Posterior cingulate gyrus (tissue), 11 donors: ENCODE results near the gene KYAT1.

Experiments
- DNase-seq, 10 donors: peaks; one replicate each; pipeline versions ENCODE4 v3.0.0 to v3.0.0-alpha.2; 2020 to 2021; ENCODE audit warnings: mixed read lengths in 3 of 10
- intact Hi-C: fragments of 100-400 bp; cut with DNase I; formaldehyde crosslinking; loops from one replicate; pipeline ENCODE4 v1.15.1; 2023

Gene KYAT1

GRCh38 chr9:128910906-128911305, 29.2 kb upstream of the KYAT1 start:
- intact Hi-C loops: no loop called here
- no peak for DNase-seq

GRCh38 chr9:128909859-128910258, 28.1 kb upstream of the KYAT1 start:
- intact Hi-C loops: no loop called here
- DNase-seq: no peak

DNA sequence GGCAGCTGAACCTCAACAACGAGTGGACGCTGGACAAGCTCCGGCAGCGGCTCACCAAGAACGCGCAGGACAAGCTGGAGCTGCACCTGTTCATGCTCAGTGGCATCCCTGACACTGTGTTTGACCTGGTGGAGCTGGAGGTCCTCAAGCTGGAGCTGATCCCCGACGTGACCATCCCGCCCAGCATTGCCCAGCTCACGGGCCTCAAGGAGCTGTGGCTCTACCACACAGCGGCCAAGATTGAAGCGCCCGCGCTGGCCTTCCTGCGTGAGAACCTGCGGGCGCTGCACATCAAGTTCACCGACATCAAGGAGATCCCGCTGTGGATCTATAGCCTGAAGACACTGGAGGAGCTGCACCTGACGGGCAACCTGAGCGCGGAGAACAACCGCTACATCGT, 26.6 kb upstream of the KYAT1 start:
- no peak for DNase-seq
- intact Hi-C loops: no loop called here

DNA sequence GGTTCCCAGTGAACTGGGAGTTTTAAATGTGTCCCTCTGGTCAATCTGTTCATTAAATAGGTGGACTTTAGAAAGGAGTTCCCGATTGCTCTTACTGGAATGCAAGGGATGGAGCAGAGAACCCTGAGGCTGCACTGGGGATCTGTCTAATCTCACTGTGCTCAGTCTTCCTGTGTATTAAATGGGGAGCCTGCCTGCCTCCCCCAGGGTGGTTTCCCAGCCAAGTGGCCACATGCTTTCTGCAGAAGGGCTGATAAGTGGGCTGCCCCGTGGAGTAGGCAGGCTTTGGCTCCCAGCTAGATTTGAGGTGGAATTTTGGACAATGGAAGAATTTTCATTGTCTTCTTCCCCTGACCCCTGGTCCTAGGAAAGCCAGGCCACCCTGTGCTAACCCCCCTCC, 25.0 kb upstream of the KYAT1 start:
- intact Hi-C loops: no loop called here

DNA sequence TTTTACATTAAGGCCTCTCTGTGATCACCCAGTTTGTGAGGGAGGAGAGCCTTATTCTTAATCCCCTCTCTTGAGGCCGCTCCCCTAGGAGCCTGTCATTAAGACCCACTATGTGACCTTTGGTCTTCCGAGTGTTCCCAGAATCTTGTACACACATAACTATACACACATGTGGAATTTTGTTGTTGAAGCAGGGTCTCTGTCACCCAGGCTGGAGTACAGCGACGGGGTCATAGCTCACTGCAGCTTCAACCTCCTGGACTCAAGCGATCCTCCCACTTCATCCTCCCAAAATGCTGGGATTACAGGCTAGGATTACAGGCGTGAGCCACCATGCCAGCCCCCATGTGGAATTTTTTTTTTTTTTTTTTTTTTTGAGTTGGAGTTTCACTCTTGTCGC, 24.2 kb upstream of the KYAT1 start:
- no peak for DNase-seq
- intact Hi-C loops: no loop called here

More for the DNA sequence above, 25.0 kb upstream of the KYAT1 start:
- DNase-seq: no peak

DNA sequence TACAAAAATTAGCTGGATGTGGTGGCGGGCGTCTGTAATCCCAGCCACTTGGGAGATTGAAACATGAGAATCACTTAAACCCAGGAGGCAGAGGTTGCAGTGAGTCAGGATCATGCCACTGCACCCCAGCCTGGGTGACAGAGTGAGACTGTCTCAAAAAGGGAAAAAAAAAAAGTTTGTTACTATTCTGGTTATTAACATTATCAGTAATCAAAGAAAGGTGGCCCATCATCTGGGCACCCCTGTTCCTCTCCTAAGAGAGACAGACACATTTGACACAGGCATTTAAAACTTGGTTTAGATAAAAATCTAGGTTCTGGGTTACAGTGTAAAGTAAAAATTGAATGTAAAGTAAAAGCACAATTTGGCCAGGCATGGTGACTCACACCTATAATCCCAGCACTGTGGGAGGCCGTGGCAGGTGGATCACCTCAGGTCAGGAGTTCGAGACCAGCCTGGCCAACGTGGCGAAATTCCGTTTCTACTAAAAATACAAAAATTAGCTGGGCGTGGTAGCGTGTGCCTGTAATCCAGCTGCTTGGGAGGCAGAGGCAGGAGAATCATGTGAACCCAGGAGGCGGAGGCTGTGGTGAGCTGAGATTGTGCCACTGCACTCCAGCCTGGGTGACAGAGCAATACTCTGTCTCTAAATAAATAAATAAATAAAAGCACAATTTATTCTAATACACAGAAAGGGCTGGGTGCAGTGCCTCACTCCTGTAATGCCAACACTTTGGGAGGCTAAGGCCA, 22.3 kb upstream of the KYAT1 start:
- DNase-seq: no peak
- intact Hi-C loops: no loop called here

GRCh38 chr9:128903079-128903461, 21.3 kb upstream of the KYAT1 start:
- no peak for DNase-seq
- intact Hi-C loops: no loop called here

- intact Hi-C loops: no loop called here
- DNase-seq: peak in 2 of 10 donors; percentile 32 to 82
Measured at GRCh38 chr9:128902351-128903078, 20.8 kb upstream of the KYAT1 start.

DNA sequence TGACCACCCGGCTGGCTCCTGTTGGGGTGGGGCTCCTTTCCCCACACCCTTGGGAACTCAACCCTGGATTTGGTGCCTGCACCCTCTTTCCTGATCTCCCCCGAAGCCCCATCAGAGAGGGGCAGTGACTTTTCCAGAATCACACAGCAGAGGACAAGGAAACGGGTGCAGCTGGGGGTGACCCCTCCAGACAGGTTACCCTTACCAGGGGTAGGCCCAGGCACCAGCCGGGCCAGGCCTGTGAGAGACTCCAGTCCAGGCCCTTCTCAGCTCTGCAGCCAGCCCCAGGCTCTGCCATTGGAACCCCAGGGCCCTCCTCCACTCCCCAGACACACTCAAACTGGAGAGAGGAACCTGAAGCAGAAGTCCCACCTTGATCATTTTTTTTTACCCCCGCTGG, 20.1 kb upstream of the KYAT1 start:
- intact Hi-C loops: no loop called here
- DNase-seq: no peak

DNA sequence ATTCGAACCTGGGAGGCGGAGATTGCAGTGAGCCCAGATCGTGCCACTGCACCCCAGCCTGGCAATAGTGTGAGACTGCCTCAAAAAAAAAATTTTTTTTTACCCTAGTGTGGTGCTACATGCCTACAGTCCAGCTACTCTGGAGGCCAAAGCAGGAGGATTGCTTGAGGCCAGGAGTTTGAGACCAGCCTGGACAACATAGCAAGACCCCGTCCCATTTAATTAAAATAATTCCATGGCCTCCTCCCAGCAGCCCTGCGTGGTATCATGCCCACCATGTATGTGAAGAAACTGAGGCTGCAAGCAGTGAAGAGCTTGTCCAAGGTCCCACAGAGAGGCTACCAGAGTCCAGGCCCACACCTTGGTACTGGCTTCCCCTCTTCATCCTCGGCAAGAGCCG, 19.6 kb upstream of the KYAT1 start:
- DNase-seq: no peak
- intact Hi-C loops: no loop called here

DNA sequence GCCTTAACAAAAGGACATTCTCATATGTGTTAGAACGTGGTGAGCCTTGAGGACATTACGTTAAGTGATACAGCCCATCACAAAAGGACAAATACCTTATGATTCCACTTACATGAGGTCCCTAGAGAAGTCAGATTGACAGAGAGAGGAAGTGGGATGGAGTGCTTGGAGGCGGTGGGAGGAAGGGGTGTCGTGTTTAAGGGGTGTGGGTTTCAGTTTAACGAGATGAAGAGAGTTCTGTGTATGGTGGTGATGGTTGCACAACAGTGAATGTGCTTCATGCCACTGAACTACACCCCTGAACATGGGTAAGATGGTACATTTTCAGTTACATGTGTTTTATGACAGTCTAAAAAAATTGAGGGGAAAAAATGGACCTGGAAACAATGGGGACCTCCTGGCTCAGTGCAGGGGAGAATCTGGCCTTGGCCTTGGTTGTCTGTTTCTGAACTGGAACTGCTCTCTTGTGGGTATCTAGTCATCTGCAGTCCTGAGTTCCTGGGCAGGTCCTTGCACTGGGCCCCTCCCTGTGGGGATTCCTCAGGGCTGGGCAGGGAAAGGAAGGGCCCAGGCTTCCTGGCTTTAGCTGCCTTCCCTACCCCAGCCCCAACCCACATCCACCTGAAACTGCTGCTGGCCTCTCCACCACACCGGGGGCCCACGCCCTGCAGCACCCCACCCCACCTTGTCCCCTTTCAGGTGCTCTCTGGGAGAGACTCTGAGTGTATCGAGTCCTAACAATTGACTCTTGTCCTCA, 18.0 kb upstream of the KYAT1 start:
- DNase-seq: no peak
- intact Hi-C loops: no loop called here

DNA sequence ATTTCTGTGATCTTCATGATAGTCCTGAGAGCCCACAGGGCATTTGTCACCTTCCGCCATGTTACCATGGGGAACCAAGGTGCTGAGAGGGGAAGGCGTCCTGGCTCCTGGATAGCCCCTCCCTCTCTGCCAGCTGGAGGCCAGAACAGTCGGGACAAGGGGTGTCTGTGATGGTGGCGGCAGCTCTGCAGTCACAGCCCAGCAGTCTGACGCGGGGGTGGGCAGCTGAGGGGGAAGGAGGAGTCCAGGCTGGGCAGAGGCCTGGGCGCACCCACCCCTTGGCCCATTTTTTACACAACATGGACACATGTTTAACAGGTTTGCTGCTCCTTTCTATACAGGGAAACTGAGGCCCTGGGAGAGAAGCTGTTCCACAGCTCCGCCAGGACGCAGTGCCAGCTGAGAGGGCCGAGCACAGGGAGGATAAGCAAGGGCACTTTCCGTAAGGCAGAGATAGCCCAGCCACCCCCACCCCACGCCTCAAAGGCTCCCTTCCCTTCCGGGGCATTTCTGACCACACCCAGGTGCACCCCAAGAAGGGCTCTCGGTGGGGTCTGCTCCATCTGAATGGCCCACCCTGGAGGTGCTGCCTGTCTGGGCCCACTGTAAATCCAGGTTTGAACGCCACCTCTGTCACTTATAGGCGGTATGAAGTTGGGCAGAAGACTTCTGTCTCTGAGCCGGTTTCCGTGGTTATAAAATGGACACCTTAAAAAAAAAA, 17.3 kb upstream of the KYAT1 start:
- peak in 3 of 10 donors; percentile 35 to 86 (median 46) for DNase-seq
- intact Hi-C loops: no loop called here

DNA sequence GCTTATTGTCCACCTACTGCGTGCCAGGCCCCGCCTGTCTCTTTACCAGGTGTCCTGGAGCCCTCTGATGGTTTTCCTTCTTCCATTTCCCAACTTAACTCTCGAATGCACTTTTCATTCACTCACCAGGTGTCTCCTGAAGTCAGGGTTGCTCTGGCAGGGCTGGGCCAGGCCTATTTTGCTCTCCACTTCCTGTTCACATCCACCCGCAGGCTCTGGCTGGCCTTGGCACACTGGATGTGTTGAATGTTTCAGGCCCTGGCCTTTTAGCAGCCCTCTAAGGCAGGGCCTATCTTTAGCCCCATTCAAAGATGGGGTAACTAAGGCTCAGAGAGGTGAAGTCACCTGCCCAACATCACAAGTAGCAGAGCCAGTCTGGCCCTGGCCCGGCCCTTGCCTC, 16.6 kb upstream of the KYAT1 start:
- no peak for DNase-seq
- intact Hi-C loops: no loop called here

DNA sequence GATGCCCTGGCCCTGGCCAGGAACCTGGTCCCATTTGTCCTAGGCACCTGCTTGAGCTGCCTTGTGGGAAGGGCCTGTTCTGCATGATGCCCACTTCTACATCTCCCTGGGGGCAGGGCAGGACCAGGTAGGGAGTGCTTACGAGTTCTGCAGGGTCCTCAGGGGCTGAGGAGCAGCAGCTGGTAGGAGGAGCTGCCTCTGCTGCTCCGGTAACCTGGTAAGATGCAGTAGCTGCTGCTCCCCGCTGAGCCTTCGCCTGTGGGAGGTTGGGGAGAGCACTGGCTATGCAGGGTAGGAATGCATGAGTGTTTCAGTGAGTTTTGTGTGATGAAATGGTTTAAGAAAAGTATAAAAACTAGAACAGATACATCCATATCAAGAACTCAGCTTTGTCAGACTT, 13.8 kb upstream of the KYAT1 start:
- DNase-seq: peak in 1 of 10 donors; percentile 92
- intact Hi-C loops: no loop called here

GRCh38 chr9:128894764-128895163, 13.0 kb upstream of the KYAT1 start:
- intact Hi-C loops: no loop called here
- DNase-seq: no peak

DNA sequence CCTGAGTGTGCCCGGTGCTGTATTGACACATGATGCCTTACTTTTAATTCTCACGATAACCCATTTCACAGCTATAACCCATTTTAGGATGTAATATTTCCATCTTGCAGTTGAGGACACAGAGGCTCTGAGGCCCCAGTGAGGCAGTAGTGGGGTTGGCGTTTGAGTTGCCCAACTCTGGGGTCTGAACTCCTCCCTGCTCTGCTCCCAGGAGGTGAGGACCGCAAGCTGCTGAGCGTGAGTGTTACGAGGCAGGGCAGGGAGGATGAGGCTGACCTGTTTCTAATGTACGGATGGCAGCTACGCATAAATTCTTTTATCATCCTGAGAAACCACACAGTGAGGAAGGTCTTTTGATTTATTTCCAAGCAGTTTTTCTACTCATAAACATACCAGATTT, 11.6 kb upstream of the KYAT1 start:
- intact Hi-C loops: no loop called here
- peak in 1 of 10 donors; percentile 69 for DNase-seq

DNA sequence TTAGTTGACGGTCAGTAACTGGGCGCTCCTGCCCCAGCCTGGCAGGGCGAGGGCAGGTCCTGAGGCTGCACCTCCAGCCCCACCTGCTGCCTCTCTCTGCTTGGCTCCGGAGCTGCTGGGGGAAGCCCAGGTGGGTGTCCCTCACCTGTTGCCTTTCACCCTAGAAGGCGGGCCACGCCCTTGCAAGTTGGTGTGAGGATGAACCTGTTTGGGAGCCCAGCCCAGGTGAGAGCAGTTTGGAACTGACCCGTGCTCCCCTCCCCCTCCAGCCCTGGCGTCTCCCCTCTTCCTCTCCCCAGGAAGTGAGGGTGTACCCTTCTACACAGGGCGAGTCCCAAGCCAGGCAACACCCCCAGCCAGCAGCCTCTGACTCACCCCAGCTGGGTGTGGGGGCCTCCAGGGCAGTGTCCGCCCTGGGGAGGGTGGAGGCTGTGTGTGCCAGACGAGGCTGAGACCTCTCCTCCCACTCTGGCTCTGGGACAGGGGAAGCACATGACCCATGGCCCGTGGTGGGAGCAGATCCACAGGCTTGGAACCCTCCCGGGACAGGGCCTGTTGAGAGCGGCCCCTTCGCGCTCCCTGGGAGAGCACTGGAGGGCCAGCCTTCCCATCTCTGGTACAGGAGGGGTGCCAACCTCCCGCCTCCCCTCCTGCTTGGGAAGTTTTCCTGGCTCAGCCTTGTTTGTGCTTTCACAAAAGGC, 10.6 kb upstream of the KYAT1 start:
- peak; percentile 75 to 98 (median 91) for DNase-seq
- intact Hi-C loops: no loop called here

DNA sequence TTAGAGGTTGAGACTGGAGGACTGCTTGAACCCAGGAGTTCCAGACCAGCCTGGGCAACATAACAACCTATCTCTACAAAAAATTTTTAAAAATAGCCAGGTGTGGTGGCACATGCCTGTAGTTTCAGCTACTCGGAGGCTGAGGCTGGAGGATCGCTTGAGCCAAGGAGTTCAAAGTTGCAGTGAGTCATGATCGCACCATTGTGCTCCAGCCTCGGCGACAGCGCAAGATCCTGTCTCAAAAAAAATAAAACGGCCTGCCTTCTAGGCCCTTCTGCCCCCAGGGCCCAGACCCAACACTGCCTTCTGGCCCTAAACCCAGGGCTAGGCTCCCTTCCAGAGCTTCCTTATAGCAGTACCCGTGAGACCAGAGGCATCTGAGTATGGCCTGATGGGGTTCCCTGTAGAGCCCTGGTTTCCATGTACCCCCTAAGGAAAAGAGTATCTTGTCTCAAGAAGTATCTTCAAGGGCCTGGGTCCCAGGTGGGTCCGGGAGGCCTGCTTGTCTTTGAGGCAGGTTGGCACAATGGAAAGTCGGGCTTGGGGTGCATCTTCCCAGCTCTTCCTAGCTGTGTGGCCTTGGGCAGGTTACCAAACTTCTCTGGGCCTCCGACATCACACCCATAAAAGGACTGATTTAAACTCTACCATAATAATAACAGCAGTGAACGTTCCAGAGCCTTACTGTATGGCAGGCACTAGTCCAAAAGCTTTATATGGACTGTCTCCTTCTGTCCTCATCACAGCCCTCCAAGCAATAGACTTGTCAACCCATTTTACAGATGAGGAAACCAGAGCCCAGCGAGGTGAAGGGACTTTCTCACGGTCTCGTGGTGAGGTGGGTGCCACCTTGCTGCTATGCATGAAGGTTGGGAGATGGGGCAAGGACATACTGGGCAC, 9.8 kb upstream of the KYAT1 start:
- intact Hi-C loops: no loop called here
- no peak for DNase-seq

GRCh38 chr9:128887914-128888350, 6.2 kb upstream of the KYAT1 start:
- intact Hi-C loops: no loop called here
- DNase-seq: no peak
